Left hindlimb (tissue), 1 donor: ENCODE data around the gene COQ2.
"Not testable (repeated sequence)": the region's sequence is repeated elsewhere in the genome, so short reads cannot be mapped to it uniquely, and the experiment has no call there.

Experiments
- DNase-seq: peaks from one replicate; pipeline ENCODE4 v3.0.0-alpha.2; 2018

Gene COQ2, protein sequence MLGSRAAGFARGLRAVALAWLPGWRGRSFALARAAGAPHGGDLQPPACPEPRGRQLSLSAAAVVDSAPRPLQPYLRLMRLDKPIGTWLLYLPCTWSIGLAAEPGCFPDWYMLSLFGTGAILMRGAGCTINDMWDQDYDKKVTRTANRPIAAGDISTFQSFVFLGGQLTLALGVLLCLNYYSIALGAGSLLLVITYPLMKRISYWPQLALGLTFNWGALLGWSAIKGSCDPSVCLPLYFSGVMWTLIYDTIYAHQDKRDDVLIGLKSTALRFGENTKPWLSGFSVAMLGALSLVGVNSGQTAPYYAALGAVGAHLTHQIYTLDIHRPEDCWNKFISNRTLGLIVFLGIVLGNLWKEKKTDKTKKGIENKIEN

DNA sequence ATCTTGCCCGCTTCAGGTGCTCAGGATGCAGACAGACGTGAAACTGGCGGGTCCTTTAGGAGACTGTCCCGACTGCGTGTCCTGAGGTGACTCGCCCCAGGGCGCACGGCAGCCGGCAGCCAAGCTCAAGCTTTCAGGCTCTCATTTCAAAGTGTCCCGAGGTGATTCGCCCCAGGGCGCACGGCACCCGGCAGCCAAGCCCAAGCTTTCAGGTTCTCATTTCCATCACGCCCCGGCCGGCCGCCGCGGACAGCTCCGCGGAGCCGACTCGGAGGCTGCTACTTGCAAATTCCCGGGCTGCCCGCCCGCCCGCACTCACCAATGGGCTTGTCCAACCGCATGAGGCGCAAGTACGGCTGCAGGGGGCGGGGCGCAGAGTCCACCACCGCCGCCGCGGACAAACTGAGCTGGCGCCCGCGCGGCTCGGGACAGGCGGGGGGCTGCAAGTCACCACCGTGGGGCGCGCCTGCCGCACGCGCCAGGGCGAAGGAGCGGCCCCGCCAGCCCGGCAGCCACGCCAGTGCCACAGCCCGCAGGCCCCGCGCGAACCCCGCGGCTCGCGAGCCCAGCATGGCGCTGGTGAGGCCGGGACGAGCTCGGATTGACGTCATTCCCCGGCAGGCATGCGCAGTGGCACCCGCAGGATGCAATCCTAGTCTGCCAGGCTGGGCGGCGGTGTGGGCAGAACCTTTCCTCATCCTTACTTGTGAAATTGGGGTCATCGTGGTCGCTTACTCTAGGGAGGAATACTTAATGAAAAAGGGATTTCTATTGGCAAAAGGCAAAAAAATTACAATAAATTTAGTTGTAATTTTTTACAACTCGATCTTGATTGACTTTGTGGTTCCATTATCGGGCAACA, at the start of gene COQ2:
Gene COQ2, minus strand, starts transcription at position 606 of the 862 bp plus-strand sequence. Its CDS starts 34 bp downstream, at position 572.
- peak; percentile 97 for DNase-seq

DNA sequence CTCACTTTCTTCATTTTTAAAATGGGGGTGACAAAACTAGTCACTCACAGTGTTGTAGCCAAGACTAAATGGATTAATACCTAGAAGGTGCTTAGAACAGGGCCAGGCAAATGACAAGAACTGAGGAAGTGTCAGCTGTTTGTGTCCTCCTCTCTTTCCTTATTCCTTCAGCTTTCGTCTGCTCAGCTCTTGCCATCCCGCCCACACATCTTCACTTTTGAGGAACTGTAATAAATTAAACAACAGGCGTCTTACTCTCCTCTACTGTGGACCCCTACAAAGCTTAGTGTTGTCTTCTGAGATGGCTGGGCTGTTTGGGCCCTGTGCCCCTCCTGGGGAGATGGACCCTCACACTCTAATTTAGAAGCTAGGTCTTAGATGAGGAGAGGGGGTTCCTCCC, 47.4 kb upstream of the COQ2 start:
- no peak for DNase-seq

DNA sequence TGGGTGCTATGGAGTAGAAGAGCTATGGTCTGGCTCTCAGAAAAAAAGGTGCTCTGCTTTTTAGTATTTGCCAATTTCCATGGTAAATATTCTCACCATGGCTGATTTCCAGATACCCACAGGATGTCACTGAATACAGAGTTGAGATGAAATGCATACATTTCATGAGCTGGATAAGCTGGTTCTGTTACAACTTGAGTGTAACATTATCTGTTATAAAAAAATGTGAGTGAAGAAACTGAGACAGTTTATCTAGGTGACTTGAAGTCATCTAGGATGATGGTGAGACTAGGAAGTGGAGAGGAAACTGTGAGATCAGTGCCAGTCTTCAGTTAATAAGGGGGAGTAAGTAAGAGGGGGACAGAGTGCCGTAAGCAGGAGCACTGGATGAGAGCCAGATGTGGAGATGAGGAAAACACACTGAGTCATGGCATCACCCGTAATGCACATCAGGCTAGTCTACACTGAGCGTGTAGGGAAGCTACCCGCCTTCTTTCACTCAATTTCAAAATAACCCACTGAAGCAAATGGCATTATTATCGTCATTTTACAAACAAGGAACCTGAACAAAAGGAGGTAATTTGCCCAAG, 45.0 kb upstream of the COQ2 start:
- no peak for DNase-seq

DNA sequence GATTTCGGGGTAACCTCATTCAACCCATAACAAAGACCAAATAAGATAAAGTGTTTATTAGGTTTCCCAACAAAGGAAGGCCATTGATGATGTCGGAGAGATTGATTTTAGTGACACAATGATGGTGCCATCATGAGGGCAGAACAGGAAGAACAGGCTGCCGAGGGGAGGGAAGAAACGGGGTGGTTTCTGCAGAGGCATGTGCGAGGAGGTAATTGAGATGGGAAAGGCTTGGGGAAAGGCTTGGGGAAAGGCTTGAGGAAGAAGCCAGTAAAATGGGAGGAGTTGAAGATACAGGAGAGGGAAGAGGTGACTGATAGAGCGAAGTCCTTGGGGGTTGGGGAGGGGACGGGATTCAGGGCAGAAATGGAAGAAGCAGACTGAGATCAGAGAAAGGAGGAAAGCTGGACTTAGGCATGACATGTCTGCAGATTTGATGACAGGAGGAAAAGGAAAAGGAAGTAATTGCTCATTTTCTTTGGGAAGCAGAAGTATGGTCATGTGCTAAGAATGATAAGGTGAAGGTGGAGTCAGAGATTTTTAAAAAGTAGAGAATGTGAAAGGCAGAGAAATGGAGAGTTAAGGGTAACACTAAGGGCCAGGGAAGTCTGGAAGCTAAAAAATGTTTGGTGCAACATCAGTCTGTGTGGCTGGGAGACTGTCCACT, 44.1 kb upstream of the COQ2 start:
- no peak for DNase-seq

DNA sequence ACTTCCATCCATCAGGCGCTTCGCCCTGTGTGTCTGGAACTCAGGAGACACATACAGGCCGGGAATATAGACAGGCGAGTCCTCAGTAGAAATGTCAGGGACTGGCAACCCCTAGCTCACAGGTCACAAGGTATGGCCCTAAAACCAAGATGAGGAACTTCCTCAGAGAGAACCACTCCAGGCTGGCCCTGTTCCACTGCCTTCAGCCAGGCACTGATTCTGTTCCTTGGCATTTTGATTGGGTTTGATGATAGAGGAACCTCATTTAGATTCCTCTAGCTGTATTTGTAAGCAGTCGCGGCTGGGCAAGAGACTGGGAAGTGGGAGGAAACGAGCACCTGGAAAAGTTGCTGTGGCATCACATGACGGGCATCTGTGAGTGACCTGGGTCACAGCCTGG, 41.9 kb upstream of the COQ2 start:
- DNase-seq = no peak

DNA sequence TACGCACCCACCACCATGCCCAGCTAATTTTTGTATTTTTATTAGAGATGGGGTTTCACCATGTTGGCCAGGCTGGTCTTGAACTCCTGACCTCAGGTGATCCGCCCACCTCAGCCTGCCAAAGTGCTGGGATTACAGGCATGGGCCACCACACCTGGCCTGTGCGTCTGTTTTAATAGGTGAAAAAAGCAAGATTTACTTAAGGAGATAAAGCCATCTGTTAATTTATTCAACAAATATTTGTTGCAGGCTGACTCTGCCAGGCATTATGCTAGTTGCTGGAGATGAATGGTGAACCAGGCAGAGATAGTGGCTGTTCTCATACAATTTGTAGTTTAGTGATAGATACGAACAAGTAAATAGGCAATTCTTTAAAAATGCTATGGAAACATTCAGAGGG, 40.7 kb upstream of the COQ2 start:
- DNase-seq = not testable (repeated sequence)

DNA sequence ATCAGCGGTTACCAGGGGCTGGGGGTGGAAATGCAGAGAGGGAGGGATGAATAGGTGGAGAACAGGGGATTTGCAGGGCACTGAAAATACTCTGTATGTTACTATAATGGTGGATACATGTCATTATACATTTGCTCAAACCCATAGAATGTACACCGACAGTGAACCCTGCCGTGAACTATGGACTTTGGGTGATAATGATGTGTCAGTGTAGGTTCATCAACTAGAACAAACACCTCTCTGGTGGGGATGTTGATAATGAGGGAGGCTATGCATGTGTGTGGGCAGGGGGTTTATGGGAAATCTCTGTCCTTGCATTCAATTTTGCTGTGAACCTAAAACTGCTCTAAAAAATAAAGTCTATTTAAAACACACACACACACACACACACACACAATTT, 38.5 kb upstream of the COQ2 start:
- DNase-seq = no peak

DNA sequence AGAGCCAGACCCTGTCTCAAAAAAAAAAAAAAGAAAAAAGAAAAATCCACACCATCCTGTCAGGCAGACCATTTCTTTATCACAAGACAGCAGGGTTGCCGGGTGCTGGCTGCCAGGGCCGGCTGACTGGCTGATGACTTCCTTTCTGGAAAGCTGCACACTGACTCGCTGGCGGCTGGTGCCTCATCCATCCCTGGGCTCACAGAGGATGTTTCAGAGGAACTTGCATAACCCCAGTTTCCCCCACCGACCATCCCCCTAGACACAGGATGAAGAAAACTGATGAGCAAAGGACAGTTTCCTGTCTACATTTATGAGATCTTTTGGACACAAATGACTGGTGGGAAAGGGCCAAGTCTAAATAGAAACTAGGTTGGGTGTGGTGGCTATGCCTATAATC, 36.0 kb upstream of the COQ2 start:
- no peak for DNase-seq

DNA sequence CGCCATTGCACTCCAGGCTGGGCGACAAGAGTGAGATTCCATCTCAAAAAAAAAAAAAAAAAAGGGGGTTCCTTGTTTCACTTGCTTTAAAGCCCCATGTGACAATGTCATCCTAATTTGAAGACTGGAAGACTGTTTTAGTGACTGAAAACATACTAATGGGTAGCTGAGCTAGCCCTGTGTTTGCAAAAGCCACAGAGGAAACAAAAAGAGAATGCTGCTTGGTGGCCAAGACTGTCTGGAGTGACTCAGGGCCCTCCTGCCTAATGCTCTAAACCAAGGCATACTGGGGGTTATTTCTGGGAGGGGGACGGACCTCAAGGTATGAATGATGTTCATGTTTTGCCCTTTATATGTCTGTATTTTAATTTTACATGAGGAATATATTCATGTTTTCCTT, 34.1 kb upstream of the COQ2 start:
- no peak for DNase-seq

DNA sequence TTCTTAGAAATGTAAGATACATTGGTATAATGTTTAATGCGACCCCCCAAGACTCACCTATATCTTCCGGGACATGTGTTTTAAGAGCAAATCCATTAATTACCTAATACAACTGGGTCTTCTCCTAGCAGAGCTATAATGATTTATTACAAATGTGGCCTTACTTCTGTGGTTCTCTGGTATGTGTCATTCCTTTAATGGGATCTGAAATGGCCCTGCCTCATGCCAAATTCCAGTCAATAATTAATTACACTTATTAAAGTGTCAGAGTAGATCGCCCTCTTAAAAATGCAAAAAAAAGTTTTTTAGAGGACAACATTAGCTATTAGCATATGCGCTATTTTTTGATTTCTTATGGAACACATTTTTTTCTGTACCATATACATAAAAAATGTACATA, 33.1 kb upstream of the COQ2 start:
- DNase-seq = no peak

DNA sequence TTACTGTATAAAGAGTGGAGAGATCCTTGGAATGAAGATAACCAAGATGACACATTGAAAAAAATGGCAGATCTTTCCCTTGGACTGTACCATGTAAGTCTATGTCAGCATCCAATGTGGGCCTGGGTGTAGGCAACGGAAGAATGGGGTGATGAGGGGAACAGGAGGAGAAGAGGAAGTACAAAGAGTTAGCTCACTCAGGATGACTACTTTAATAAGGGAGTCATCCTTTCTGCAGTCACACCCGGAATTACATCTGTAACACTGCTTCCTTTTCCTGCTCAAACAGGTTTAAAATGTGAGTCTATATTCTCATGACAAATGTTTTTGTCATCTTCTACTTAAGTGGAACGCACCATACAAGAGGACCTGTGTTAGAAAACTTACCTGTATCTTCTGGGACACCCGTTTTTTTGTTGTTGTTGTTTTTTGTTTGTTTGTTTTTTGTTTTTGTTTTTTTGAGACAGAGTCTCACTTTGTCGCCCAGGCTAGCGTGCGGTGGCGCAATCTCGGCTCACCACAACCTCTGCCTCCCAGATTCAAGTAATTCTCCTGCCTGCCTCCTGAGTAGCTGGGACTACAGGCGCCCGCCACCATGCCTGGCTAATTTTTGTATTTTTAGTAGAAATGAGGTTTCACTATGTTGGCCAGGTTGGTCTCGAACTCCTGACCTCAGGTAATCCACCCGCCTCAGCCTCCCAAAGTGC, 32.0 kb upstream of the COQ2 start:
- no peak for DNase-seq

DNA sequence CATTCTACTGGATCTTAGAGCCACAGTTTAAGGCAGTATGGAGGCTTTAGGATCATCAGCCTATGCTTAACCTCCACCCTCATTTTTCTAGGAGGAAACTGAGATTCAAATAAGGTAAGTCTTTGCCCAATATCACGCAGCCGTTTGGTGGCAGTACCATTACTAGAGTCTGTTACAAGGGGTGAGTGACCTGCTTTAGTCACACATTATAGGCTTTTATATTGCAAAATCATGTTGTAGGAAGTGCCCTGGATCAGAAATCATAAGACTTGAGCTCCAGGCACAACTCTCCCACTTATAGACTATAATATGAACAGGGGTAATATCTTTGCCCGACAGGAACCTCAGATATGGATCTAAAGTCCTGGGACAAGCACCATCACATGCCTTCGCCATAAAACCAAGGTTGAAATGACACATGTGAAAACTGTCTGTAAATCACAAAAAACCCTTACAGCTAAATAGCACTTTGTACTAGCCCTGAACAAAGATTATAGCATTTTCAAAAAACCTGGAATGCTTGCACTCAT, 30.8 kb upstream of the COQ2 start:
- DNase-seq = no peak

DNA sequence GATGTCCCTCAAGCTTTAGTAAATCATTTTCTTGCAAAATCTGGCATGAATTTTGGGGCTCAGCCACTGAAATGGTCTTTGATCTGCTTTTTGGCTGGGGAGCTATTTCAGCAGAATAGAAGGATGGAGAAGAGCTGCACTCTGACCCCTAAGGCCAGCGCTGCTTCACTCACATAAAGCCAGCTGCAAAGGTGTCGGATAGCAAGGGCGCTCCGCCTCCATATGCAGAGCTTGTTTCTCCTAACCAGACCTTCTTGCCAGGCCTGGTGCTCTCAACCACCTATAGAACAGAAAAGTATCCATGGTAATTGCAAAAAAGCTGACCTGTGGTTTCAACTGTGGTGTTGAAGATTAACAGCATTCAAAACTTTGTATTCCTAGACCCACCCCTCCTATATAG, 24.1 kb upstream of the COQ2 start:
- no peak for DNase-seq

DNA sequence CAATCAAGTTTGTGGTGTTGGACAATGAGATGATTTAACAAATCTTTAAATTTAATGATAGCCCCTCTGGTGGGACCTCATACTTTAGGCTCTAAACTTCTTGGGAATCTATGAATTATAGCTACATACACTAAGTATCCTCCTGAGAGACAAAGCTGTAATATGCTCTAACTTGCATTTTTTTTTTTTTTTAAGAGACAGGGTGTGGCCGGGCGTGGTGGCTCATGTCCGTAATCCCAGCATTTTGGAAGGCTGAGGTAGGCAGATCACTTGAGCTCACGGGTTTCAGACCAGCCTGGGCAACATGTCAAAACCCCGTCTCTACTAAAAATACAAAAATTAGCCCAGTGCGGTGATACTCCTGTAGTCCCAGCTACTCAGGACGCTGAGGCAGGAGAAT, 23.3 kb upstream of the COQ2 start:
- no peak for DNase-seq

DNA sequence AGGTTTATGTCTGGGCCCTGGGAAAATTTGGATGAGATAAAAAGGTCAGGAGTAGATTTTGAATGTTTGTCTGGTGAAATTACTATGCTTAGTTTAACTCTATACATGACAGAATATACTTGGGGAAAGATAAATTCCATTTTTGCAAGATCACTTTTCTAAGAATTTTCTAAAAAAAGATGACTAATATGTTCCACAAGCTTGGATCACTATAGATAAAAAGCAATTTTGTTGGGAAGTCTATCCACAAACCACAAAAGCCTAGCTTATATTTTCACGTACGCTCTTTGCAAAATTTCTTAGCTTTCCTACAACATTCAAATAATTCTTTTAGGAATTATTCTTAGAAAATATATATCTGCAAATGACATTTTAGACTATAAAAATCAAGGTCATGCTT, 20.6 kb upstream of the COQ2 start:
- no peak for DNase-seq

DNA sequence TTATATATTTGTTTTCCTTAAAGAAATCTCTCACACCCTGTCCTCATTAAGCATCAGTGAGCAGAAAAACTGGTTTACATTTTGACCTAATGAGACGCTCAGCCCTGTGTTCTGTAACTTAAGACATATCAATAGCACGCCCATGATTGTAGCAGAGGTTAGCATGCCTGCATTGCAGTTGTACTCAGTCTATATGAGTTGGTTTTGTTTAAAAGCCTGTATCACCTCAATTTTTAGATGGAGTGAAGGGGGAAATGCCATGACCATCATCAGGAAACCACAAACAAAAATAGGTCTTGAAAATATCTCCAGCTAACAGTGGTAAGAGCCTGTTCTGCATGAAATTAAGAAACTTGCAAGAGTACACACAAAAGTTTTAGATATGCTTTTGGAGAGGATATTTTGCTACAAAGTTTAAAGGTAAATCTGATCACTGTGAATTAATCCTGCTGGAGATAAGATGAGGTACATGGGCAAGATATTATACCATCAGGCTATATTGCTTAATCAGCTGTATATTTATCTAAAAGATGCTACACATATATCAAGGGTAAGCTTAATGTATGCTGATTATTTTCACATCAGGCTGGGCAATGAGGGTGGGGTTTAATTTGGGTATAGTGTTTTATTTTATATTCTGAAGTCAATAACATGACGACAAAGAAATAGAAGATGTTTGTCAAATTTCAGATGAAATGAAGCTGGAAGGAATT, 13.1 kb upstream of the COQ2 start:
- no peak for DNase-seq

DNA sequence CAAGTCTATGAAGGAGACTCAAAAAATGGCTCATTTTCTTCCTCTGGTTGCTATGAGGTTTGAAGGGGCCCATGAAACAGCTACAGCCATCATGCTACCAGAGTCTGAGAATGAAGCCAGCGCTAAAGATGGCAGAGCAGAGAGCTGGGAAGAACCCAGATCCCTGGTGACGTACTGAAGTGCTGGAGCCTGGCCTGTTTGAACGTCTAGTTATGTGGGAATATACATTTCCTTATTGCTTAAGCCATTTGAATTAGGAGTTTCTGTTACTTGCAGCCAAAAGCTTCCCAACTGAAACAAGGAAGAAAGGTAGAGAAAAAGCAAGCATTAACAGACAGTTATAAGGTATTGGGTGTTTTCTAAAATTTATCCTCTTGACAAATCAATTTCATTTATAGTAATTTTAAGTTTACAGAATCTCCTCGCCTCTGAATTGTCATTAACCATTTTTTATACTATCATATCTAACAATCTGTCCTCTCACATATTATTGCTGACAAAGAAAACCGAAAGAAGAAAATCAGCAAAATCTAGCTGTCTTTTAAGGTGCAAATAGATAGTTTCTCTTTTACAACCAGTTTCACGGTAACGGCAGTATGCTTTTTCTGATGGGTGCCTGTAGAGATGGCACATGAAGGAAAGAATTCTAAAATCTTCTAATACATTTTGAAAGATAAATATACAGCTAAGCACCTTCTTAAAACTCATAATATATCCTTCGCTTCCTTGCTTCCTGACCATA, 8.9 kb upstream of the COQ2 start:
- no peak for DNase-seq

DNA sequence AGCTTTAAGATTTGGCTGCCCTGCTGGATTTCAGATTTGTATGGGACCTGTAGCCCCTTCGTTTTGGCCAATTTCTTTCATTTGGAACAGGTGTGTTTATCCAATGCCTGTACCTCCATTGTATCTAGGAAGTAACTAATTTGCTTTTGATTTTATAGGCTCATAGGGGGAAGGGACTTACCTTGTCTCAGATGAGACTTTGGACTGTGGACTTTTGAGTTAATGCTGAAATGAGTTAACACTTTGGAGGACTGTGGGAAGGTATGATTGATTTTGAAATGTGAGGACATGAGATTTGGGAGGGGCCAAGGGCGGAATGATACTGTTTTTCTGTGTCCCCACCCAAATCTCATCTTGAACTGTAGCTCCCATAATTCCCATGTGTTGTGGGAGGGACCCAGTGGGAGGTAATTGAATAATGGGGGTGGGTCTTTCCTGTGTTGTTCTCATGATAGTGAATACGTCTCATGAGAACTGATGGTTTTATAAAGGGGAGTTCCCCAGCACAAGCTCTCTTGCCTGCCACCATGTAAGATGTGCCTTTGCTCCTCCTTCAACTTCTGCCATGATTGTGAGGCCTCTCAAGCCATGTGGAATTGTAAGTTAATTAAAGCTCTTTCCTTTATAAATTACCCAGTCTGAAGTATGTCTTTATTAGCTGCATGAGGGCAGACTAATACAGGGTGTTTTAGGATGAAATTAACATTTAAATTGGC, 5.6 kb upstream of the COQ2 start:
- not testable (repeated sequence) for DNase-seq

DNA sequence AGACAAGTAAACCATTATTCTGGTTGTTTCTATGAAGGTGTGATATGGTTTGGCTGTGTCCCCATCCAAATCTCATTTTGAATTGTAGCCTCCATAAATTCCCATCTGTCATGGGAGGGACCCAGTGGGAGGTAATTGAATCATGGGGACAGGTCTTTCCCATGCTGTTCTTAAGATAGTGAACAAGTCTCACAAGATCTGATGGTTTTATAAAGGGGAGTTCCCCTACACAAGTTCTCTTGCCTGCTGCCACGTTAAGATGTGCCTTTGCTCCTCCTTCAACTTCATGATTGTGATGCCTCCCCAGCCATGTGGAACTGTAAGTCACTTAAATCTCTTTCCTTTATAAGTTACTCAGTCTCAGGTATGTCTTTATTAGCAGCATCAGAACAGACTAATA, 3.8 kb upstream of the COQ2 start:
- DNase-seq = not testable (repeated sequence)

DNA sequence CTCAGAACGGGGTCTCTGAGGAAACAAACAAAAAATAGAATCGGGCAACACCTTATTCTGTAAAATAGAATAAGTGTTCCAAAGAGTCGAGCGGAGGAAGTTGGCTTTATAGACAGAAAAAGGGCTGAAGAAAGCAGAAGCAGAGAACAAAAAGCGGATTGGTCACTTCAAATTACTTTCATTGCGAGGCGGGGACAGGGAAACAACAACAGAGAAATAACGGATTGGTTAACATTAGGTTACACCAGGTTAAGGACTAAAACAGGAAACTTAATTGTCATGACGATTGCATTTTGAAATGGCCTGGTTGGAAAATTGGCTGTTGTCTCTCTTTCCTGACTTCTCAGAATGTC, 433 bp upstream of the COQ2 start:
- DNase-seq = peak; percentile 39
